Stimulated activated CD8-positive, alpha-beta memory T cell treated with anti-CD3 and anti-CD28 coated beads, Interleukin-2, amount 100 ng/mL, for 1 hour (primary cell): ENCODE measurements around the gene BPI.
"Not testable (repeated sequence)": the region's sequence is repeated elsewhere in the genome, so short reads cannot be mapped to it uniquely, and the experiment has no call there.

Experiments
- DNase-seq, 2 donors: peaks; one replicate each; pipeline ENCODE4 v3.0.0-alpha.2; 2020; ENCODE audit warnings: low read depth in 2 of 2

The BPI gene

DNA sequence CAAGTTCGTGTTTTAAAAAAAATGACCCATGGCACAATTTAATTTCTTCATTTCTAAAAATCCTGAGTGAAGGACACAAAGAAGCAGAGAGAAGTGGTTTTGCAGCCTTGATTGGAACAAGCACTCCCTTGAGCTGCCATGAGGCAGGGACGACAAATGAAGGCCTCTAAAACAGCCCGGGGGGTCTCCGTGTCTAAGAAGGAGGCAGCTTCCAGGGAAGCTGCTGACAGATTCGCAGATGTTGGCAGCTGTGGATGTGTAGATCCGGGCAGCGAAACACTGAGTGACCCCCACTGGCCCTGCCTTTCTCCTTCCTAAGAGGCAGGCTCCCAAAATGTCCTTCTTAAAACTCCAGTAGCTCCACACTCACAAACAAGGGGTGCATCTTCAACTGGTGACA, 32.8 kb downstream of the BPI start:
- no peak for DNase-seq

DNA sequence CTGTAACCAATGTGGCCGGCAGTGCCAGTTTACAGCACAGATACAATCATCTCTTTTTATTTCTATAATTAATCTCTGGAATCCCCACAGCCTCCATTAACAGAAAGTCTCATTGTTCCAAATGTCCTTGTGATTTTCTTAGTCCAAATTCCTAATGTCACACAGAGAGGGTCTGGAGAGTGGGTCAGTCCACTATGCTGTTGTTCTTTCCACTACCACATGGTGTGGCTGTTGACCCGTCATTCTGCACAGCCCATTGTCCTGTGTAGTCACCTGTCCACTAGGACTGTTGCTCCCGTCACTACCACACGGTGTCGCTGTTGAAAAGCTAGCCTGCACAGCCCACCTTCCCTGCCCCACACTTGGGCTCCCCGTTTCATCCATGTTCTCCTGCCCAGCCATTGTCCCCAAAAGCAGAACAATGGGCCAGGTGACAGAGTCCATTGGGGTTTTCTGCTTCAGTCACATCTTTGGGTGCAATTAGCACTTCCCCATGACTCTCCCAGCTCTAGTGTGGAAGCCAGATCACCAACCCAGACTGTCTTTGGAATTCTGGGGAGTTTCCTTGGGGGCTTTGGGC, 33.7 kb downstream of the BPI start:
- DNase-seq = no peak

DNA sequence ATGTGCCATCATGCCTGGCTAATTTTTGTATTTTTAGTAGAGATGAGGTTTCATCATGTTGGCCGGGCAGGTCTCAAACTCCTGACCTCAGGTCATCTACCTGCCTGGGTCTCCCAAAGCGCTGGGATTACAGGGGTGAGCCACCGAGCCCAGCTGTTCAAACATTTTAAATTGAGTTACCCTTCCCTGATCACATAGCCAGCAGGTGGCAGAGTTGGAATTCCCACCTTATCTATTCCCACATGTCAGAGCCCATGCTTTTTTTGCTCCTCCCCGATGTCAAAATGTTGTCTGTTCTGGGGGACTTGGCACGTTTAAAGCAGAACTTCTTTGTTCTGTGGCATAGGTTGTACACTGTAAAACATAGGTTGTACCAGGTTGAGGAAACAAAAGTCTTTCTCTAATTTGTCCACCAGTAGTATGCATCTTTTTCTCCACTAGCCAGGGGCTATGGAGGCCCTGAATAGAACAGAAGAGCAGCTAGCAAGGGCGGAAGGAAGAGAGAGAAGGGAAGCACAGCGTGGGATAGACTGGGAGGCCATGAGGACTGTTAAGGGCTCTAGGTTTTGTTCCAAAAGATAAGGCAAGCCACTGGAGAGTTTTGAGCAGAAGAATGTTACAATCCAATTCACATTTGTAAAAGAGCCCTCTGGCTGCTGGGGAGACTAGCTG, 35.0 kb downstream of the BPI start:
- DNase-seq = no peak

DNA sequence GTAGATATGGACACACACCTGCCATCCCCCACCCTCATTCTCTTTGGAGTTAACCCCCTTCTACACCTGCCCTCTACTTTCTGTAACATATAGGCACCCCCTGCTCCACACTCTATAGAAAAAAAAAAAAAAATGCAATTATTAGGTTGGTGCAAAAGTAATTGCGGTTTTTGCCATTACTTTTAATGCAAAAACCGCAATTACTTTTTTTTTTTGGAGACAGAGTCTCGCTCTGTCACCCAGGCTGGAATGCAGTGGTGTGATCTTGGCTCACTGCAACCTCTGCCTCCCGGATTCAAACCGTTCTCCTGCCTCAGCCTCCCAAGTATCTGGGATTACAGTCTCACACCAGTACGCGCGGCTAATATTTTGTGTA, 35.6 kb downstream of the BPI start:
- DNase-seq = not testable (repeated sequence)

DNA sequence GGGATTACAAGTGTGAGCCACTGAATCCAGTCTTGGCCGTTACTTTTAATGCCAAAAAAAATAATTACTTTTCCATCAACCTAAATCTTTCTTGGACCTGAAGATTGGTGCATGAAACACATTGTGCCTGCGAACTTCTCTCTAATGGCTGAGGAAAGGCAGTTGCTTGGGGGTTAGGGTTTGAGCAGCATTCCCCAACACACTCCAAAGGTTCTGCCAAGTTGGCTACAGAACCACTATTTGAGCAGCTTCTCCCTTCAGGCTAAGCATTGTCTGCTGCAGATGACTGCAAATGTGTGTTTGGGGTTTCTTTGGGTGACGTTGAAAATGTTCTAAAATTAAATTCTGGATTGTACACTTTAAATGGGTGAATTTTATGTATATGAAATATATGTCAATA, 36.0 kb downstream of the BPI start:
- no peak for DNase-seq

DNA sequence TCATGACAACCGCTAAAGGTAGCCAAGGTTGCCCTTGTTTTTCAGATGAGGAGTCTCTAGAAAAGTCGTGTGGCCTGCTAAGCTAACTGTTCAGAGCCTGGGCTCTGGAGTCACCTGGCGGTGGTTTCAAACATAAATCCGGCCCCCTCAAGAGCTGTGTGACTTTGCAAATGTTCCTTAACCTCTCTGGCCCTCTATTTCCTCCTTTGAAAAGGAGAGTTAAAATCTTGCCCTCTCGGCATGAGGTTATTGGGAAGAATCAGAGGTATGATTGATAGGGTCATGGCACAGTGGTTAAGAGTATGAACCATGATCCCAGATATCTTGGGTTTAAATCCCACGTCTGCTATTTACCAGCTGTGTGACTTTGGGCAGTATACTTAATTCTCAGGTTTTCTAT, 36.7 kb downstream of the BPI start:
- no peak for DNase-seq

DNA sequence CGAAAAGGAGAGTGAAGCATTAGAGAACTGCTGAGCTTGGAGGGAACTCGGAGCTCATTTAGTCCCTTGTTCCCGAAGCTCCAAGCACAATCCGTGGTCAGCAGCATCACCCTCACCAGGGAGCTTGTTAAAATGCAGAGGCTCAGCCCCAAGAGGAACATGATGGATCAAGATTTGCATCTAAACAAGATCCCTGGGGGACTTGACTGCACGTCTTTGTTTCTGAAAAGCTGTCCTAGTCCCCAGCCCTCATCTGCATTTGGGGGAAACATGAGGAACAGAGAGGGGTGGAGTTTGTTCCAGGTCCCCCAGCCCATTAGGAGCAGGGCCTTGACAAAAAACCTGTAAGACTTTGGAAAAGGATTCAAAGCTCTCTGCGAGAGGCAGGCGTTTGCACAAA, 38.3 kb downstream of the BPI start:
- DNase-seq = no peak

DNA sequence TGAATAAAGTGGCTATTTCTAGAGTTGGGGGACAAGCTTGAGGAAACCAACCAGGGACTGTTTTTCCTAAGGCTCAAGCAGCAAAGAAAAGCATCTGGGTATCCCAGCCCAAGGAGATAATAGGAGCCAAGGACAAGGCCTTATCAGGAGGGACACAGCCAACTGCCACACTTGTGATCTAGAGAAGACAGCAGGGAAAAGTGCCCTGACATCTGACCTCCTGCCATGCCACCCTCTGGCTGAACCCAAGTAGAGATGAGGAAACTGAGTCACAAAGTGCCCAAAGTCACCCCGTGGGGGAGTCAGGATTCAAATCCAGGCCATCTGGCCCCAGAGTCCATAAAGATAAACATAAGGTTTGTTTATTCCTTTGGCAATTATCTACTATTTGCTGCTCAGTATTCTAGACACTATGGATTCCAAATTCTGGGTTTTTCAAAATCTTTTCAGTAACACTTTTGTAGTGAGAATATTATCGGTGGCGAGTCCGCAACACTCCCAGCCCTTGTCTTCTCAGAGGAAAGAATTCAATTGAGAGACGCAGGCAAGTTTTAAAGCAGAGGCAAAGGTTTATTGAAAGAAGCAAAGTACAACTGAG, 38.9 kb downstream of the BPI start:
- DNase-seq = no peak

DNA sequence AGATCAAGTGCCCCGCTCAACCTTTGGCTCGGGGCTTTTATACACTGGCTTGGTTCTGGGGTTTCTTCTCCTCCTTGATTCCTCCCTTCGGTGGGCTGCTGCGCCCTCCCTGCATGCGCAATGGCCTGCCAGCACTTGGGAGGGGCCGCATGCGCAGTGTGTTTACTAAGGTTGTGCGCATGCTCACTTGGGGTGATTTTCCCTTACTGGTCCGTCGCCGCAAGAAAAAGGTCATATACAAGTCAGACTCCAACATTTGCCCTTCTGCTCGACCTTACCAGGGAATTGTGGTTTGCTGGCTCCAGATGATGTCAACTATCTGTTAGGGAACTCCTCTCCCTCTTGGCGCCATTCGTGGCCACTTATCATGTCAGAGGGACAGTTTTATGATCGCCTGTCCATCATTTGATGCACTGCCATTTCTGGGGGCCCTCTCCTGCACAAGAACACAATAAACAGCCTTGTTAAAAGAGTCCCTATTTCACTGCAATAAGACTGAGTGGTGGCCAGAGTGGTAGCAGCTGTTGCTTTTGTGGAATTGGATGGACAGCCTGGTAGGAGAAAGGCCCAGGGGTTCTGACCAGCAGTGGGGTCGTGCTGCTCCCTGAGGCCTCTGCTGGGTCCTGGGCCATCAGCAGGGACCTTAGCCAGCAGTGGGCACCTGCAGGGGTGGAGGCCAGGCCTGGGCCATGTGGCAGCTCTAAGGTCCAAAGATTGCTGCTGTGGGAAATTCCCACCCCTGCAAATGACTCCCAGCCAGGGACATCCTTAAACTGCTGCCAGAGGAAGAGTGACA, 39.6 kb downstream of the BPI start:
- no peak for DNase-seq

DNA sequence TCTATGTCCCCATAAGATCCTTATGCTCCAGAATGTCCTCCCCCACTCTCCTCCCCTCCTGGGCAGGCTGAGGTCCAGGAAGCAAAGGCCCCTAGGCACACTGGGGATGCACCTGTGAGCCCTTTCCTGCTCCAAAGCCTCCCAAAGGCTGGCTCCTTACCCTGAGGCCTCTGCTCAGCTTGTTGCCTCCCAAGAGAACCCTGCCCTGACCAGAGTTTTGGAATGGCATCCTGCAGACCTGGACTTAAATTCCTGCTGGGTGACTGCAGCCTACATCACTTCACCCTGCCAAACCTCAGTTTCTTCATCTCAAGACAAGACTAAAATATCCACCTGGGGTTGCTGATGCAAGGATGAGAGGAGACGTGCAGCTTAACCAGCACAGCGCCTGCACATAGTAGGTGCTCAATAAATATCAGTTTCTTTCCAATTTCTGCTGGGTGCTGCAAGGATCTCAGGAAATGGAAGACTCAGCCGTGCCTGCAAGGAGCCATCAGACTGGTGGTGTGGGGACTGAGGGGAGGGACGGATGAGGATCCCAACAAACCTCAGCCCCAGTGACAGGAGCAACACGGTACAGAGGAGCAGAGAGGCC, 40.2 kb downstream of the BPI start:
- no peak for DNase-seq

DNA sequence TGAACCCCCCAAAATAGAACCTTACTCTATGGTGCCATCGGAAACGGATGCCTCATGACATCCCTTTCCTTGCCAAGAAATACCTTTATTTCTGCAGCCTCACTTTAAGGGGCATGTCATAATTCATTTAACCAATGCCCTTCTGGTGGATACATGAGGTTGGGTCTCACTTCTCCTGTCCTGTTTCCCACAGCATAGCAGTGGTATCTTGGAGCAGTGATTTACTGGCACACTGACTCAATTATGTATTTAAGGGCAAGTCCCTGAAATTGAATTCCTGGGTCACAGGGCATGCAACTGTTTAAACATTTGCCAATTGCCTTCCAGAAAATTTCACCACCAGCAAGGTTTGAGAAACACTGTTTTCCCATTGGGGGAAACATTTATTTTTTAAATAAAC, 41.7 kb downstream of the BPI start:
- no peak for DNase-seq

DNA sequence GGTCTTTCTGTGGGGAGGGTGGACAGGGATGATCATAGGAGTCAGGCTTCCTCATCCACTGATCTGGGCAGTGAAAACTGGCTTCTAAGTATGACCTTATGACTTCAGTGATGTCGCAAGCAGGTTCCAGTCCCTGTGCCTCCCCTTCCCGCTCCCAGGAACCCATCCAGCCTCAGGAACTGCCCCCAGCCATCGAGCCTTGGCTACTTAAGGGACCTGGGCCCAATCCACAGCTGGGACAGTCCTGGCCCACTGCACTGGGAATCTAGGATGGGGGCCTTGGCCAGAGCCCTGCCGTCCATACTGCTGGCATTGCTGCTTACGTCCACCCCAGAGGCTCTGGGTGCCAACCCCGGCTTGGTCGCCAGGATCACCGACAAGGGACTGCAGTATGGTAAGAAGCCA, 42.3 kb downstream of the BPI start, which contains the start of gene LBP:
Gene LBP, plus strand, starts transcription at position 236 of the 405 bp plus-strand sequence. Its CDS starts 35 bp downstream, at position 271.
- DNase-seq = no peak

DNA sequence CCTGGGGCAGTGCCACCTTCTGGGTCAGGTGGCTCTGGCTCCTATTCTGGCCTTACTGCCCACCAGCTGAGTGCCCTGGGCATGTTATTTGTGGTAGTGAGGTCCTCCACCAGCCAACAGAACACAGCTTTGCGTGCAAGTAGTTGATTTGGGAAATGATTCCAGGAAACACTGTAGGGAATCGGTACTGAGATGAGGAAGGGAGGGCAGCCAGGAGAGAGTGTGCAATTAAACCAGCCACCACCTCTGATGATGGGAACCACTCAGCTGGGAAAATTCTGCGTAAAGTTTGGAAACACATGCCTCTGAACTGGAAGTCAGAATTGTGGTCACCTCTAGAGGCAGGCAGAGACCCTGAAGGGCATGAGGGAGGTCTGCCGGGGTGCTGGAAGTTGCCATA, 42.8 kb downstream of the BPI start:
- DNase-seq = no peak

DNA sequence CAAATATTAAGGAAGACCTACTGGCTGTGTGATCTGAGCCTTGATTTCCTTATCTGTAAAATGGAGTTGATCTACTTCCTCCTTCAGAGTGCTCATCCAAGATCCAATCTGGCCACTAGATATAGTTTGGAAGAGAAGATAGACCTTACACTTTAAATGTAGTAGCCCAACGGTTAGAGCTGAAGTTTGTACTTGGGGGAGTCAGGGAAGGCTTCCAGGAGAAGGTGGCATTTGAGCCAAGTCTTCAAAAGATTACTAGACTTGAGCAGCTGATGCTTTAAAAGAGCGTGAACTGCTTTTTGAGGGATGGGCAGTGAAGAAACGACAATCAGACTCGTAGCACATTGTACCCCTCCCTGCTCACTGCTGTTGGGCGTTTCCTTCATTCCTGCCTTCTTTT, 45.9 kb downstream of the BPI start:
- no peak for DNase-seq

DNA sequence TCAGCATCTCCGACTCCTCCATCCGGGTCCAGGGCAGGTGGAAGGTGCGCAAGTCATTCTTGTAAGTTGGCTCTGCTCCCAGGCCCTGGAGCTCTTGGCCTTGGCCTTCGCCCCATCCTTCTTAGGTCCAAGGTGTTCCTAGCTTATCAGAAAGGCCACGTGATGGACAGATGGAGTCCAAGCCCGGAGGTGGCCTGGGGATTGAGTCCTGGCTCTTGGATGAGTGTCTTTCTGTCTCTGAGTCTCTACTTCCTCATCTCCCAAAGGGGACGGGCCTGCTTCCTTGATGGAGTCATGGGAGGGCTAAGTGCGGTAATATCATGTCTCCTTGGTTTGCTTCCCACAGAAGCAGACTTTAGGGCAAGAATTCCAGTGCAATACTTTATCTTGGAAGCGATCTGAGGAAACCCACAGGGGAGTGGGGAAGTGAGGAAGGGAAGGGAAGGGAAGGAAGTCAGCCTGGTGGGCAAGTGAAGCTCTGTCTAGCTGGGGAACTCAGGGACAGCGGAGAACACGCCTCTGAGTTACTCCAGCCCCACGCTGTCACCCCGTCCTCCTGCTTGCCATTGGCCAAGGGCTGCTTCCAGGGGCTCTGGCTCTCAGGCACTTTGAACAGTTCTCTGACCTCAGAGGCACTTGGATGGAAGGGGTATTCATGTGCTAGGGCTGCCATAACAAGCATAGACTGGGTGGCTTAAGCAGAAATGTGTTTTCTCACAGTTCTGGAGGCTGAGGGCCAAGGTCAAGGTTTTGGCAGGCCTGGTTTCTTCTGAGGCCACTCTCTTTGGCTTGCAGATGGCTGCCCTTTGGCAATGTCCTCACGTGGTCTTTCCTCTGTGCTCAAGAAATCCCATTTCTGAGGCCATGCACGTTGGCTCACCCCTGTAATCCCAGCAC, 47.2 kb downstream of the BPI start:
- DNase-seq = no peak

DNA sequence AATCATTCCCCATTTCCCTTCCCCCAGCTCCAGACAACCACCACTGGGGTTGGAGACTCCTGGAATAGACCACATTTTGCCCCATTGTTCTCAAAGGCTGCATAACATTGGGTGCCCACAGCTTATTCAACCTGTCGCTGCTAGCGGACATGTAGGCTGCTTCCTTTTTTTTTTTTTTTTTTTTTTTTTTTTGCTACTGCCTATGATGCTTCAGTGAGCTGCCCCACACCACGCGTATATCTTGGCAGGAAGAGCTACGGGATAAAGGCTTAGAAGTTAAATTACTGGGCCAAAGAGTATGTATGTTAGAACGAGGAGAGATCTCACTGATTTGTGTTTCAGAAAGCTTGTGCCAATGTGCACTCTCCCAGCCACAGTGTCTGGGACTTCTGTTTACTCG, 49.4 kb downstream of the BPI start:
- DNase-seq = no peak

DNA sequence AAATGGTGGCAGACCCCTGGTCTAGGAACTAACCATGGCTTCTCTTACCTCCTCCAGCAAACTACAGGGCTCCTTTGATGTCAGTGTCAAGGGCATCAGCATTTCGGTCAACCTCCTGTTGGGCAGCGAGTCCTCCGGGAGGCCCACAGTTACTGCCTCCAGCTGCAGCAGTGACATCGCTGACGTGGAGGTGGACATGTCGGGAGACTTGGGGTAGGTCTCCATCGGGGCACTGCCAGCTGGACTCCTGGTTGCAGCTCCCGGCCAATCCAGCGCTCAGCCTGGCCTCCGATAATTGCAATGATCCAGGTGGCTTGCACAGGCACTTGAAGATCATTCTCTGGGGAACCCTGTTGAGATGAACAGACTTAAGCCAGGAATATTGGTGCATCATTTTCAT, 50.3 kb downstream of the BPI start:
- DNase-seq = no peak

DNA sequence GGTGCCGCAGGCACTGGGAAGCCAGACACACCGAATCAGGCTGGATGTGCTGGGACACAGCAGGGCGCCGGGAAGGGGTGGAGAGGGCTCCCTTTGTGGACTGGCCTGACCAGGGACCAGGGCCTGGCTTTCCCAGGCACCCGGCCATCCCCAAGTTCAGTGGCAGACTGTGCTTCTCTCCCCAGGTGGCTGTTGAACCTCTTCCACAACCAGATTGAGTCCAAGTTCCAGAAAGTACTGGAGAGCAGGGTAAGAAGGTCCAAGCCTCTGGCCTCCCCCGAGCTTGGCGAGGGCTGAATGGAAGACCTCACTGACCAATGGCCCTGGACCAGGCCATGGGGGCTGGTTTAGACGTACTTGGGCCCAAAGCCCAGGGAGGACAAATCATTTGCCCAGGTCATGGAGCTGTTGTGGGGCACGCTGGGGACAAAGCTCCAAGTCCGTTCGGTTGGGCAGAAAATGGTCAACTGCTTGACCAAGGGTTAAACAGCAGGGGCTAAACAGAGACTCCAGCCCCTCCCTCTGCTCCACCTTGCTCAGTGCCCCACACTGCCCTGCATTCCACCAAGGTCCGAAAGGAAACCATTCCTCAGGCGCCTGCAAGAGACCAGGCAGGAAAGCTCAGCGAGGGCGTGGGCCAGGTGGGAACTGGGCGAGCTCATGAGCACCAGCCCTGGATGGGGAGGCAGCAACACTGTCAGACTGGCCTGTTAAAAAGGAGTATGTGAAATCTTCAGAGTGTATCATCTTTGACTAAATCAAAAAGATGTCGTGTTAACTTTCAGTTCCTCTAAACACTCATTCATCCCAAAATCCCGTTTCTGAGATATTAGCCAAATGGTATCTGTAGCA, 51.4 kb downstream of the BPI start:
- DNase-seq = no peak

DNA sequence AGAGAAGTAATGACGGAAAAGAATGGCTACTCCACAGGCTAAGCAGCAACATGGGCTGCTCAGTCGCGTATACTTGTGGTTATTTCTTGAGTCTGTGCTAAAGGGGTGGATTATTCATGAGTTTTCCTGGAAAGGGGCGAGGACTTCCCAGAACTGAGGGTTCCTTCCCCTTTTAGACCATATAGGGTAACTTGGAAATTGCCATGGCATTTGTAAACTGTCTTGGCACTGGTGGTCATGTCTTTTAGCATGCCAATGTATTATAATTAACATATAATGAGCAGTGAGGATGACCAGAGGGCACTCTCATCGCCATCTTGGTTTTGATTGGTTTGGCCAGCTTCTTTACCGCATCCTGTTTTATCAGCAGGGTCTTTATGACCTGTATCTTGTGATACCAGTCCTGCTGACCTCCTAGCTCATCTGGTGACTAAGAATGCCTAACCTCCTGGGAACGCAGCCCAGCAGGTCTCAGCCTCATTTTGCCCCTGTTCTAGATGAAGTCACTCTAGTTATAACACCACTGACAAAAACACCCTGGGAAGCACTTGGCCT, 53.8 kb downstream of the BPI start:
- DNase-seq = no peak

DNA sequence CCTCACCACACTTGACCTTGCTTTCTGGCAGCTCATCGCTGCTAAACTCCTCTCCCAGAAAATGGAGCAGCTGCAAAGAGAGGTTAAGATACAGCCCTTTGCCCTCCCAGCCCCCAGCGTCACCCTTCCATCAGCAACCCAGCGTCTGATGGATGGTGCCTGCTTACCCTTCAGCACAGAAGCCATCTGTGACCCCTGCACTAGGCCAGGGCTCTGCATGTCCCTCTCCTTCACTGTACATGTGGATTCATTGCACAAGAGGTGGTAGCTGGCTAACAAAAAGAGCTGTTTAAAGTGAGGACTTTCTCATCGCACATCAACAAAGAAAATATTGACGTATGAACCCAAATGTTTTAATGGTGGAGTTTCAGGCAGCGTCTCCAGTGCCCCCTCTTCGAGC, 54.6 kb downstream of the BPI start:
- no peak for DNase-seq
